VCaP (cell line): ENCODE data around the gene POU2F3.
A peak's percentile ranks its signal among the peaks of the same experiment; 100 is the strongest.

Source experiments
- H3K27ac ChIP-seq: fragments of 450-650 bp; 2 replicates; pipeline ENCODE4 v1.5.1; 2017
- TF ChIP-seq, protein P1 (sequence below): fragments of 450-650 bp; conservative IDR thresholded peaks from 2 replicates; pipeline ENCODE4 v1.5.1; 2017; ENCODE audit warnings: mild to moderate bottlenecking, moderate library complexity

Gene POU2F3

GRCh38 chr11:120260616-120261015 lies 20.7 kb downstream of the POU2F3 start:
- peak overlapping the region; percentile 59 for H3K27ac ChIP-seq
- TF ChIP-seq, protein P1, sequence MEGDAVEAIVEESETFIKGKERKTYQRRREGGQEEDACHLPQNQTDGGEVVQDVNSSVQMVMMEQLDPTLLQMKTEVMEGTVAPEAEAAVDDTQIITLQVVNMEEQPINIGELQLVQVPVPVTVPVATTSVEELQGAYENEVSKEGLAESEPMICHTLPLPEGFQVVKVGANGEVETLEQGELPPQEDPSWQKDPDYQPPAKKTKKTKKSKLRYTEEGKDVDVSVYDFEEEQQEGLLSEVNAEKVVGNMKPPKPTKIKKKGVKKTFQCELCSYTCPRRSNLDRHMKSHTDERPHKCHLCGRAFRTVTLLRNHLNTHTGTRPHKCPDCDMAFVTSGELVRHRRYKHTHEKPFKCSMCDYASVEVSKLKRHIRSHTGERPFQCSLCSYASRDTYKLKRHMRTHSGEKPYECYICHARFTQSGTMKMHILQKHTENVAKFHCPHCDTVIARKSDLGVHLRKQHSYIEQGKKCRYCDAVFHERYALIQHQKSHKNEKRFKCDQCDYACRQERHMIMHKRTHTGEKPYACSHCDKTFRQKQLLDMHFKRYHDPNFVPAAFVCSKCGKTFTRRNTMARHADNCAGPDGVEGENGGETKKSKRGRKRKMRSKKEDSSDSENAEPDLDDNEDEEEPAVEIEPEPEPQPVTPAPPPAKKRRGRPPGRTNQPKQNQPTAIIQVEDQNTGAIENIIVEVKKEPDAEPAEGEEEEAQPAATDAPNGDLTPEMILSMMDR, result no peak

DNA sequence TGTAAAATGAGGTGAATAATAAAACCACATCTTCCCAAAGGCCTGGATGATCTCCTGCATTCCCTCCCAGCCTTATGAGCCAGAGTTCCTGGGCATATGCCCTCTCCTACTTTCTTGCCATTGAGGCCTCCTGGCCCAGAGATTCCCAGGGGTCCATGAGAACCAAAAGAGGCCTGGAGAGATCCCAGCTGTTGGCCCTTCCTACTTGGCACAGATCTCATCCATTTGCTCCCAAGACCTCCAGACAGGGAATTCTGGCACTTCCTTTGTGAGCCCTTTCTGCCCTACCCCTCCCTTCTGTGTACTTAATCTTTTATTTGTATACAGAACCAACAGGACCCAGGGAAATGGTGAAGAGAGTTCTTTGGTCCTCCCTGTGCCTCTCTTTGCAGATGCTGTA lies 21.4 kb downstream of the POU2F3 start:
- TF ChIP-seq, protein P1, result no peak
- H3K27ac ChIP-seq, result peak overlapping the region; percentile 59

DNA sequence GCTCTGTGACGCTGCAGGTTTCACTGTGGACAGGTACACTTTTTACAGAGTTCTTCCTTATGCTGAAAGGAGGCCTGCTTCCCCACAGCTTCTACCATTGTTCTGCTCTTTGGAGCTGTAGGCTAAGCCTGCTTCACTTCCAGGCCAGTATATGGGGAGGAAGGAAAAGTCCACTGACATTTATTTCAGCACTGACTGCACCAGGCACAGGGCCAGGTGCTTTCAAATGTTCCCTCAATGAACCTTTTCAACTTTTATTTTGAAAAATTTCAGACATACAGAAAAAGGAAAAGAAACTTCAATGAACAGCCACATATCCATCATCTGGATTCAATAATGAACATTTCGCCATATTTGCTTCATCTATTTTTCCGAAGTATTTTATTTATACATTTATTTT lies 22.0 kb downstream of the POU2F3 start:
- TF ChIP-seq, protein P1, result no peak

DNA sequence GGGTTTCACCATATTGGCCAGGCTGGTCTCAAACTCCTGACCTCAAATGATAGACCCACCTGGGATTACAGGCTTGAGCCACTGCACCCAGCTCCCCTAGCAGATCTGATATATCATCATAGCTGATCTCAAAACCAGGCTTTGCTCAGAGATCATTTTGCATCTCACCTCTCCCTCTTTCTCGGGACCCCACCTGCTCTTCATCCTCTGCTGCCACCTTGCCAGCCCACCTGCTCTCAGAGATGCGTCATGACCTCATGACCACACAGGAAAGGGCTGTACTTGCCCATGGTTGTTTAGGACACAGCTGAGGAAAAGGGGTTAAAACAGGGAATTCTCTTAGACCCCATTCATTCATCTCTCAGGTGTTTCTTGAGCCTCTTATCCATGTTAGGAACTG lies 27.4 kb downstream of the POU2F3 start:
- TF ChIP-seq, protein P1, result no peak

More for the DNA sequence above, 22.0 kb downstream of the POU2F3 start:
- H3K27ac ChIP-seq, result peak overlapping the region; percentile 59

DNA sequence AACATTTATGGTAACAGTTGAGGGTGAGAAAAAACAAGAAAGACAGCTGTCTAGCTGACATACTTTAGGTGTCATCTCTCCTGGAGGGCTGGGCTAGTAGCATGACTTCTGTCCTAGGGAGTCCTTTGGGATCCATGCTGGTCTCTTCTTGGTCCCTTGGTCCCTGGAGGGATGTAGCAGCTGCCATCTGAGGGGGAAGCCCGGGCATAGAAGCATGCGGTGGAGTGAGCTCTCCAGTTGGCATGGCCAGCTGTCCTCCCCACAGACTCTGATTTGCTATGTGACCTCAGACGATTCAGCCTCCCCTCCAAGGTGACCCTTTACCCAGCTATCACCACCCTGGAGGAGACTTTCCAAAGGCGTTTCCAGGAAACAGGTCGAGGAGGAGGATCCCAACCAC lies 28.7 kb downstream of the POU2F3 start:
- H3K27ac ChIP-seq, result no peak overlapping the region
- TF ChIP-seq, protein P1, result no peak

More for the DNA sequence above, 27.4 kb downstream of the POU2F3 start:
- no peak overlapping the region for H3K27ac ChIP-seq

- no peak overlapping the region for H3K27ac ChIP-seq
- TF ChIP-seq, protein P1, result no peak
Measured at GRCh38 chr11:120270386-120270785, 30.4 kb downstream of the POU2F3 start.

- TF ChIP-seq, protein P1, result no peak
- no peak overlapping the region for H3K27ac ChIP-seq
Measured at GRCh38 chr11:120271672-120272071, 31.7 kb downstream of the POU2F3 start.
